K562 (cell line): Measurements from ENCODE around the gene IL23A. TPM values are rescaled to one million over a fixed set of nuclear protein-coding genes. Genes with fewer than 3 reads are reported as not detected.

Experiments used
- ARID1B ChIP-seq: fragments of 450-650 bp; IDR thresholded peaks from 2 replicates; pipeline ENCODE4 v1.6.1; 2016; ENCODE audit warnings: antibody characterized with exemption, mild to moderate bottlenecking, inconsistent platforms
- CBX2 ChIP-seq: fragments of 200-600 bp; sonication (generic); IDR thresholded peaks from one replicate; pipeline ENCODE4 v1.6.1; 2012; ENCODE audit warnings: mild to moderate bottlenecking, low read length, inconsistent platforms; ENCODE audit not compliant: insufficient read depth, poor library complexity, severe bottlenecking
- CHD2 ChIP-seq: IDR thresholded peaks from 2 replicates; pipeline ENCODE4 v1.6.1; 2011; ENCODE audit warnings: low read depth, low read length
- CTBP1 ChIP-seq: fragments of 450-650 bp; IDR thresholded peaks from 2 replicates; pipeline ENCODE4 v1.6.1; 2016; ENCODE audit warnings: borderline replicate concordance
- FOXJ3 ChIP-seq: sonication (generic); formaldehyde crosslinking; IDR thresholded peaks from 2 replicates; pipeline ENCODE4 v1.4.0; 2020; ENCODE audit warnings: mild to moderate bottlenecking, missing genetic modification reagents
- GATA2 ChIP-seq: sonication (generic); formaldehyde crosslinking; IDR thresholded peaks from 2 replicates; pipeline ENCODE4 v1.4.0; 2020; ENCODE audit warnings: mild to moderate bottlenecking, missing genetic modification reagents
- KDM4B ChIP-seq, 2 experiments: fragments of 450-650 bp in 1 of 2; sonication (generic) in 1 of 2; IDR thresholded peaks; 2 replicates each; pipeline ENCODE4 v1.6.1; 2016 to 2017; ENCODE audit warnings: borderline replicate concordance in 2 of 2, antibody characterized with exemption in 1 of 2, low read depth in 1 of 2, mild to moderate bottlenecking in 1 of 2
- KHSRP ChIP-seq: fragments of 450-650 bp; IDR thresholded peaks from 2 replicates; pipeline ENCODE4 v1.6.1; 2017
- NCOA1 ChIP-seq: fragments of 450-650 bp; IDR thresholded peaks from 2 replicates; pipeline ENCODE4 v1.6.1; 2016; ENCODE audit warnings: low read depth
- NFE2 ChIP-seq: IDR thresholded peaks from 2 replicates; pipeline ENCODE4 v1.6.1; 2014; ENCODE audit warnings: antibody characterized with exemption, low read depth
- POLR2AphosphoS2 ChIP-seq: IDR thresholded peaks from 2 replicates; pipeline ENCODE4 v1.6.1; 2012; ENCODE audit warnings: low read length, improper control_type of control experiment
- PYGO2 ChIP-seq: fragments of 450-650 bp; IDR thresholded peaks from 2 replicates; pipeline ENCODE4 v1.6.1; 2016; ENCODE audit warnings: mild to moderate bottlenecking, missing genetic modification characterization, moderate library complexity, missing compliant biosample characterization
- SUPT5H ChIP-seq: fragments of 450-650 bp; IDR thresholded peaks from 2 replicates; pipeline ENCODE4 v1.6.1; 2016
- XRCC5 ChIP-seq: fragments of 200-400 bp; formaldehyde crosslinking; IDR thresholded peaks from 2 replicates; pipeline ENCODE4 v1.6.1; 2017; ENCODE audit warnings: low read depth, mild to moderate bottlenecking, low read length
- ZBED1 ChIP-seq: IDR thresholded peaks from 2 replicates; pipeline ENCODE4 v1.6.1; 2014
- ZNF133 ChIP-seq: fragments of 250-450 bp; sonication (Bioruptor Pico); IDR thresholded peaks from 2 replicates; pipeline ENCODE4 v1.4.0; 2020; ENCODE audit warnings: mild to moderate bottlenecking
- ZNF668 ChIP-seq: fragments of 250-450 bp; sonication (Bioruptor Pico); IDR thresholded peaks from 2 replicates; pipeline ENCODE4 v1.8.0; 2022; ENCODE audit warnings: mild to moderate bottlenecking, inconsistent platforms
- polyA plus RNA-seq, 8 experiments: library from polyadenylated mRNA; depleted of rRNA in 4 of 8; stranded (reverse) in 5 of 8; unstranded in 3 of 8; fragments of >200 nt; fragmentation: Nextera tagmentation in 2 of 8; fragmentation: Illumina TruSeq in 1 of 8; extraction: Ambion mirVana in 2 of 8; extraction: Trizol in 1 of 8; gene quantifications; 2 replicates each; pipeline versions ENCODE4 v1.2.1 to v1.2.3, GENCODE V29; 2011 to 2014; ENCODE audit warnings: inconsistent platforms in 1 of 8, missing spikeins in 1 of 8
- total RNA-seq, 7 experiments: library from RNA; depleted of rRNA in 6 of 7; stranded (reverse); fragments of >200 nt in 6 of 7; fragmentation: Illumina TruSeq in 2 of 7; extraction: Trizol in 2 of 7; gene quantifications; 2 replicates each; pipeline versions ENCODE4 v1.2.1 to v1.2.3, GENCODE V29; 2011 to 2021; ENCODE audit warnings: low replicate concordance in 1 of 7
- TF ChIP-seq, protein P1 (sequence below): fragments of 250-450 bp; sonication (Bioruptor Pico); IDR thresholded peaks from 2 replicates; pipeline ENCODE4 v1.8.0; 2021; ENCODE audit warnings: moderate library complexity, mild to moderate bottlenecking, inconsistent platforms
- TF ChIP-seq, protein P2 (sequence below): fragments of 450-650 bp; IDR thresholded peaks from 2 replicates; pipeline ENCODE4 v1.6.1; 2016; ENCODE audit warnings: mild to moderate bottlenecking, moderate library complexity

Gene IL23A
- total and polyA plus RNA-seq, 9 of the 15 experiments (the other 6 are each of a cell fraction or from before 2014, with no cell fraction given), result 4.4 to 37.2 (median 9.6) TPM

DNA sequence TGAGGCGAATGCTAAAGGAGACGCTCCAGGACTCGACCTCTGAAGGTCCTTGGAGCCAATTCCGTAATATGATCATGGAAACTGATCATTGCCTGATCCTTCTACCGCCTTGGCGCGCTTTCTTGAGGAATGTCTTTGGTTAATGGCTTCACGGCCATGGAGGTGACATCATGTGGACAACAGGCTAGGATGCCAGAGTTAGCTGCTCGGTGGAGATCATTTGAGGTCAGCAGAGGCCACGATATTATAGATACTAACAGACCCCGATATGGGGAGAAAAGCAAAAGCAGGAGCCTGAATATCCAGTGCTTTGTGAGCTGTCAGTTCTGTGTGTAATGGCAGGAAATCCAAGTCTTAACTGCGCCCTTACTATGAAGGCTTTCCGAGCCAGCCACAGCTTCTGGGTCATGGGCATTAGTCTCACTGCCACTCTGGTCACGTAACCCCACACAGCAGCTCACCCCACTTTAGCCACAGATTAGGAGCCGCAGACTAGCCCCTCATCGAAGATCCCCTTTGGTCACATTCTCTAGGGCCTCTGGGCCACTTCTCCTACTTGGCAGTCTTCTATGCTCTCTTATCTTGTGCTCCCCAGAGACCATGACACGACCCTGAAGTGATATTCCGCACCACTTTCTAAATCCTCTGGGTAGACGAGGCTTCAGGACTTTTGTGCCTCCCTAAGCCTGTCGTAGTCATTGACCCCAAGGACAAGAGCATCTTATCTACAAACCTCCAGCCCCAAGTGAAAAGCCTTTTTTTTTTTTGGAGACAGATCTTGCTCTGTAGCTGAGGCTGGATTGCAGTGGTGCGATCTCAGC, 37.8 kb upstream of the IL23A start (continued):
- TF ChIP-seq CBX2 (no peak), ARID1B (peak; percentile 92), NCOA1 (no peak), CTBP1 (peak; percentile 62; the same call in 1 of the 2 replicates), SUPT5H (peak; percentile 34; the same call in 1 of the 2 replicates), KHSRP (no peak), POLR2AphosphoS2 (no peak), ZBED1 (0 out of 2 replicates have a peak, but pooled peaks have one; percentile 20), ZNF133 (CRISPR knock-in tag) (no peak), PYGO2 (peak; percentile 54; the same call in 1 of the 2 replicates), NFE2 (no peak; the same call in 1 of the 2 replicates), CHD2 (no peak), ZNF668 (no peak), FOXJ3 (no peak), XRCC5 (no peak), GATA2 (CRISPR knock-in tag) (peak; percentile 84), KDM4B (IDR thresholded peaks at IDR 0.05; ENCODE audit: borderline replicate concordance in 2 of 2, low read depth in 1 of 2) (no peak)
- TF ChIP-seq, protein P1, sequence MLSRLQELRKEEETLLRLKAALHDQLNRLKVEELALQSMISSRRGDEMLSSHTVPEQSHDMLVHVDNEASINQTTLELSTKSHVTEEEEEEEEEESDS (CRISPR knock-in tag), result no peak
- TF ChIP-seq, protein P2, sequence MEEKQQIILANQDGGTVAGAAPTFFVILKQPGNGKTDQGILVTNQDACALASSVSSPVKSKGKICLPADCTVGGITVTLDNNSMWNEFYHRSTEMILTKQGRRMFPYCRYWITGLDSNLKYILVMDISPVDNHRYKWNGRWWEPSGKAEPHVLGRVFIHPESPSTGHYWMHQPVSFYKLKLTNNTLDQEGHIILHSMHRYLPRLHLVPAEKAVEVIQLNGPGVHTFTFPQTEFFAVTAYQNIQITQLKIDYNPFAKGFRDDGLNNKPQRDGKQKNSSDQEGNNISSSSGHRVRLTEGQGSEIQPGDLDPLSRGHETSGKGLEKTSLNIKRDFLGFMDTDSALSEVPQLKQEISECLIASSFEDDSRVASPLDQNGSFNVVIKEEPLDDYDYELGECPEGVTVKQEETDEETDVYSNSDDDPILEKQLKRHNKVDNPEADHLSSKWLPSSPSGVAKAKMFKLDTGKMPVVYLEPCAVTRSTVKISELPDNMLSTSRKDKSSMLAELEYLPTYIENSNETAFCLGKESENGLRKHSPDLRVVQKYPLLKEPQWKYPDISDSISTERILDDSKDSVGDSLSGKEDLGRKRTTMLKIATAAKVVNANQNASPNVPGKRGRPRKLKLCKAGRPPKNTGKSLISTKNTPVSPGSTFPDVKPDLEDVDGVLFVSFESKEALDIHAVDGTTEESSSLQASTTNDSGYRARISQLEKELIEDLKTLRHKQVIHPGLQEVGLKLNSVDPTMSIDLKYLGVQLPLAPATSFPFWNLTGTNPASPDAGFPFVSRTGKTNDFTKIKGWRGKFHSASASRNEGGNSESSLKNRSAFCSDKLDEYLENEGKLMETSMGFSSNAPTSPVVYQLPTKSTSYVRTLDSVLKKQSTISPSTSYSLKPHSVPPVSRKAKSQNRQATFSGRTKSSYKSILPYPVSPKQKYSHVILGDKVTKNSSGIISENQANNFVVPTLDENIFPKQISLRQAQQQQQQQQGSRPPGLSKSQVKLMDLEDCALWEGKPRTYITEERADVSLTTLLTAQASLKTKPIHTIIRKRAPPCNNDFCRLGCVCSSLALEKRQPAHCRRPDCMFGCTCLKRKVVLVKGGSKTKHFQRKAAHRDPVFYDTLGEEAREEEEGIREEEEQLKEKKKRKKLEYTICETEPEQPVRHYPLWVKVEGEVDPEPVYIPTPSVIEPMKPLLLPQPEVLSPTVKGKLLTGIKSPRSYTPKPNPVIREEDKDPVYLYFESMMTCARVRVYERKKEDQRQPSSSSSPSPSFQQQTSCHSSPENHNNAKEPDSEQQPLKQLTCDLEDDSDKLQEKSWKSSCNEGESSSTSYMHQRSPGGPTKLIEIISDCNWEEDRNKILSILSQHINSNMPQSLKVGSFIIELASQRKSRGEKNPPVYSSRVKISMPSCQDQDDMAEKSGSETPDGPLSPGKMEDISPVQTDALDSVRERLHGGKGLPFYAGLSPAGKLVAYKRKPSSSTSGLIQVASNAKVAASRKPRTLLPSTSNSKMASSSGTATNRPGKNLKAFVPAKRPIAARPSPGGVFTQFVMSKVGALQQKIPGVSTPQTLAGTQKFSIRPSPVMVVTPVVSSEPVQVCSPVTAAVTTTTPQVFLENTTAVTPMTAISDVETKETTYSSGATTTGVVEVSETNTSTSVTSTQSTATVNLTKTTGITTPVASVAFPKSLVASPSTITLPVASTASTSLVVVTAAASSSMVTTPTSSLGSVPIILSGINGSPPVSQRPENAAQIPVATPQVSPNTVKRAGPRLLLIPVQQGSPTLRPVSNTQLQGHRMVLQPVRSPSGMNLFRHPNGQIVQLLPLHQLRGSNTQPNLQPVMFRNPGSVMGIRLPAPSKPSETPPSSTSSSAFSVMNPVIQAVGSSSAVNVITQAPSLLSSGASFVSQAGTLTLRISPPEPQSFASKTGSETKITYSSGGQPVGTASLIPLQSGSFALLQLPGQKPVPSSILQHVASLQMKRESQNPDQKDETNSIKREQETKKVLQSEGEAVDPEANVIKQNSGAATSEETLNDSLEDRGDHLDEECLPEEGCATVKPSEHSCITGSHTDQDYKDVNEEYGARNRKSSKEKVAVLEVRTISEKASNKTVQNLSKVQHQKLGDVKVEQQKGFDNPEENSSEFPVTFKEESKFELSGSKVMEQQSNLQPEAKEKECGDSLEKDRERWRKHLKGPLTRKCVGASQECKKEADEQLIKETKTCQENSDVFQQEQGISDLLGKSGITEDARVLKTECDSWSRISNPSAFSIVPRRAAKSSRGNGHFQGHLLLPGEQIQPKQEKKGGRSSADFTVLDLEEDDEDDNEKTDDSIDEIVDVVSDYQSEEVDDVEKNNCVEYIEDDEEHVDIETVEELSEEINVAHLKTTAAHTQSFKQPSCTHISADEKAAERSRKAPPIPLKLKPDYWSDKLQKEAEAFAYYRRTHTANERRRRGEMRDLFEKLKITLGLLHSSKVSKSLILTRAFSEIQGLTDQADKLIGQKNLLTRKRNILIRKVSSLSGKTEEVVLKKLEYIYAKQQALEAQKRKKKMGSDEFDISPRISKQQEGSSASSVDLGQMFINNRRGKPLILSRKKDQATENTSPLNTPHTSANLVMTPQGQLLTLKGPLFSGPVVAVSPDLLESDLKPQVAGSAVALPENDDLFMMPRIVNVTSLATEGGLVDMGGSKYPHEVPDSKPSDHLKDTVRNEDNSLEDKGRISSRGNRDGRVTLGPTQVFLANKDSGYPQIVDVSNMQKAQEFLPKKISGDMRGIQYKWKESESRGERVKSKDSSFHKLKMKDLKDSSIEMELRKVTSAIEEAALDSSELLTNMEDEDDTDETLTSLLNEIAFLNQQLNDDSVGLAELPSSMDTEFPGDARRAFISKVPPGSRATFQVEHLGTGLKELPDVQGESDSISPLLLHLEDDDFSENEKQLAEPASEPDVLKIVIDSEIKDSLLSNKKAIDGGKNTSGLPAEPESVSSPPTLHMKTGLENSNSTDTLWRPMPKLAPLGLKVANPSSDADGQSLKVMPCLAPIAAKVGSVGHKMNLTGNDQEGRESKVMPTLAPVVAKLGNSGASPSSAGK, result peak; percentile 83
